Liver (tissue), 3 donors: ENCODE measurements around the gene TSEN2.

Experiments
- EGR1 ChIP-seq, 2 donors: IDR thresholded peaks; 2 replicates each; pipeline ENCODE4 v1.6.1; 2016 to 2018; ENCODE audit warnings: antibody characterized with exemption in 2 of 2, low read depth in 2 of 2
- FOXA2 ChIP-seq: IDR thresholded peaks from 2 replicates; pipeline ENCODE4 v1.6.1; 2016; ENCODE audit warnings: antibody characterized with exemption
- GABPA ChIP-seq, 2 donors: IDR thresholded peaks in 1 of 2; conservative IDR thresholded peaks in 1 of 2; 2 replicates each; pipeline ENCODE4 v1.6.1; 2016; ENCODE audit warnings: antibody characterized with exemption in 2 of 2, mild to moderate bottlenecking in 1 of 2, moderate library complexity in 1 of 2
- HNF4A ChIP-seq, 2 donors: conservative IDR thresholded peaks; 2 replicates each; pipeline ENCODE4 v1.6.1; 2016; ENCODE audit warnings: antibody characterized with exemption in 2 of 2, mild to moderate bottlenecking in 2 of 2
- JUND ChIP-seq, 2 donors: IDR thresholded peaks; 2 replicates each; pipeline ENCODE4 v1.6.1; 2016; ENCODE audit warnings: antibody characterized with exemption in 2 of 2
- NR2F2 ChIP-seq: IDR thresholded peaks from 2 replicates; pipeline ENCODE4 v1.6.1; 2016; ENCODE audit warnings: antibody characterized with exemption
- RAD21 ChIP-seq, 2 donors: IDR thresholded peaks; 2 replicates each; pipeline ENCODE4 v1.6.1; 2016; ENCODE audit warnings: antibody characterized with exemption in 2 of 2, mild to moderate bottlenecking in 2 of 2
- SP1 ChIP-seq: IDR thresholded peaks from 2 replicates; pipeline ENCODE4 v1.6.1; 2018; ENCODE audit warnings: antibody characterized with exemption, mild to moderate bottlenecking
- TAF1 ChIP-seq: conservative IDR thresholded peaks from 2 replicates; pipeline ENCODE4 v1.6.1; 2016; ENCODE audit warnings: antibody characterized with exemption, mild to moderate bottlenecking
- YY1 ChIP-seq: IDR thresholded peaks from 2 replicates; pipeline ENCODE4 v1.6.1; 2016; ENCODE audit warnings: antibody characterized with exemption, mild to moderate bottlenecking
- TF ChIP-seq, protein P1 (sequence below): fragments of 150-350 bp; IDR thresholded peaks from 2 replicates; pipeline ENCODE4 v1.5.1; 2017; ENCODE audit warnings: improper control_type of control experiment, low read depth, low read length; ENCODE audit not compliant: missing input control
- TF ChIP-seq, protein P2 (sequence below): IDR thresholded peaks from 2 replicates; pipeline ENCODE4 v1.6.1; 2016; ENCODE audit warnings: antibody characterized with exemption
- TF ChIP-seq, protein P3 (sequence below): IDR thresholded peaks from 2 replicates; pipeline ENCODE4 v1.6.1; 2016; ENCODE audit warnings: antibody characterized with exemption, mild to moderate bottlenecking
- TF ChIP-seq, protein P4 (sequence below): IDR thresholded peaks from 2 replicates; pipeline ENCODE4 v1.6.1; 2016; ENCODE audit warnings: antibody characterized with exemption
- donor health status: healthy.
- donor health status: healthy.

DNA sequence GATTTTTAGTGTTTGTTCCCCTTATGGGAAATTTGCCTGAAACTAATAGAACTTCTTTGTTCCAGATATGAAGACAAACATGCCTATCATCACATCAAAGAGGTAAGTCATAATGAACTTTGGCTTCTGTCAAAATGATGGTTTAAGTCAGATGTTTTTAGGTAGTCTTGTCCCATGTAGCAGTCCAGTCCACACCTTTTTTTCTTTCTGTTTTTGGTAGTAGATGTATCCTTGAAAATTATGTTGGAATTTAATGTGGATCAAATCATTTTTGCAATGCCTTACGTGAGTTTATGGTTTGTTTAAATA lies 12.1 kb downstream of the TSEN2 start:
- TF ChIP-seq, protein P1, sequence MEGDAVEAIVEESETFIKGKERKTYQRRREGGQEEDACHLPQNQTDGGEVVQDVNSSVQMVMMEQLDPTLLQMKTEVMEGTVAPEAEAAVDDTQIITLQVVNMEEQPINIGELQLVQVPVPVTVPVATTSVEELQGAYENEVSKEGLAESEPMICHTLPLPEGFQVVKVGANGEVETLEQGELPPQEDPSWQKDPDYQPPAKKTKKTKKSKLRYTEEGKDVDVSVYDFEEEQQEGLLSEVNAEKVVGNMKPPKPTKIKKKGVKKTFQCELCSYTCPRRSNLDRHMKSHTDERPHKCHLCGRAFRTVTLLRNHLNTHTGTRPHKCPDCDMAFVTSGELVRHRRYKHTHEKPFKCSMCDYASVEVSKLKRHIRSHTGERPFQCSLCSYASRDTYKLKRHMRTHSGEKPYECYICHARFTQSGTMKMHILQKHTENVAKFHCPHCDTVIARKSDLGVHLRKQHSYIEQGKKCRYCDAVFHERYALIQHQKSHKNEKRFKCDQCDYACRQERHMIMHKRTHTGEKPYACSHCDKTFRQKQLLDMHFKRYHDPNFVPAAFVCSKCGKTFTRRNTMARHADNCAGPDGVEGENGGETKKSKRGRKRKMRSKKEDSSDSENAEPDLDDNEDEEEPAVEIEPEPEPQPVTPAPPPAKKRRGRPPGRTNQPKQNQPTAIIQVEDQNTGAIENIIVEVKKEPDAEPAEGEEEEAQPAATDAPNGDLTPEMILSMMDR = no peak
- no peak for TF ChIP-seq SP1
- TF ChIP-seq, protein P2, sequence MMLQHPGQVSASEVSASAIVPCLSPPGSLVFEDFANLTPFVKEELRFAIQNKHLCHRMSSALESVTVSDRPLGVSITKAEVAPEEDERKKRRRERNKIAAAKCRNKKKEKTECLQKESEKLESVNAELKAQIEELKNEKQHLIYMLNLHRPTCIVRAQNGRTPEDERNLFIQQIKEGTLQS = no peak
- TF ChIP-seq HNF4A (conservative IDR thresholded peaks at IDR 0.05) = no peak
- no peak for TF ChIP-seq TAF1
- no peak for TF ChIP-seq YY1
- TF ChIP-seq, protein P3, sequence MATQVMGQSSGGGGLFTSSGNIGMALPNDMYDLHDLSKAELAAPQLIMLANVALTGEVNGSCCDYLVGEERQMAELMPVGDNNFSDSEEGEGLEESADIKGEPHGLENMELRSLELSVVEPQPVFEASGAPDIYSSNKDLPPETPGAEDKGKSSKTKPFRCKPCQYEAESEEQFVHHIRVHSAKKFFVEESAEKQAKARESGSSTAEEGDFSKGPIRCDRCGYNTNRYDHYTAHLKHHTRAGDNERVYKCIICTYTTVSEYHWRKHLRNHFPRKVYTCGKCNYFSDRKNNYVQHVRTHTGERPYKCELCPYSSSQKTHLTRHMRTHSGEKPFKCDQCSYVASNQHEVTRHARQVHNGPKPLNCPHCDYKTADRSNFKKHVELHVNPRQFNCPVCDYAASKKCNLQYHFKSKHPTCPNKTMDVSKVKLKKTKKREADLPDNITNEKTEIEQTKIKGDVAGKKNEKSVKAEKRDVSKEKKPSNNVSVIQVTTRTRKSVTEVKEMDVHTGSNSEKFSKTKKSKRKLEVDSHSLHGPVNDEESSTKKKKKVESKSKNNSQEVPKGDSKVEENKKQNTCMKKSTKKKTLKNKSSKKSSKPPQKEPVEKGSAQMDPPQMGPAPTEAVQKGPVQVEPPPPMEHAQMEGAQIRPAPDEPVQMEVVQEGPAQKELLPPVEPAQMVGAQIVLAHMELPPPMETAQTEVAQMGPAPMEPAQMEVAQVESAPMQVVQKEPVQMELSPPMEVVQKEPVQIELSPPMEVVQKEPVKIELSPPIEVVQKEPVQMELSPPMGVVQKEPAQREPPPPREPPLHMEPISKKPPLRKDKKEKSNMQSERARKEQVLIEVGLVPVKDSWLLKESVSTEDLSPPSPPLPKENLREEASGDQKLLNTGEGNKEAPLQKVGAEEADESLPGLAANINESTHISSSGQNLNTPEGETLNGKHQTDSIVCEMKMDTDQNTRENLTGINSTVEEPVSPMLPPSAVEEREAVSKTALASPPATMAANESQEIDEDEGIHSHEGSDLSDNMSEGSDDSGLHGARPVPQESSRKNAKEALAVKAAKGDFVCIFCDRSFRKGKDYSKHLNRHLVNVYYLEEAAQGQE = no peak
- TF ChIP-seq GABPA (IDR thresholded peaks at IDR 0.05 in 1 of 2, conservative IDR thresholded peaks at IDR 0.05 in 1 of 2) = no peak
- TF ChIP-seq EGR1 (IDR thresholded peaks at IDR 0.05; ENCODE audit: low read depth in 2 of 2) = no peak
- TF ChIP-seq, protein P4, sequence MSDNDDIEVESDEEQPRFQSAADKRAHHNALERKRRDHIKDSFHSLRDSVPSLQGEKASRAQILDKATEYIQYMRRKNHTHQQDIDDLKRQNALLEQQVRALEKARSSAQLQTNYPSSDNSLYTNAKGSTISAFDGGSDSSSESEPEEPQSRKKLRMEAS = no peak
- no peak for TF ChIP-seq JUND (IDR thresholded peaks at IDR 0.05)
- TF ChIP-seq RAD21 (IDR thresholded peaks at IDR 0.05) = no peak
- no peak for TF ChIP-seq FOXA2
- TF ChIP-seq NR2F2 = no peak
